Stimulated activated CD8-positive, alpha-beta memory T cell treated with anti-CD3 and anti-CD28 coated beads, Interleukin-4, amount 100 ng/mL, for 1 hour (primary cell): Measurements from ENCODE around the gene PKDCC.

Experiments used
- DNase-seq, 2 donors: peaks; one replicate each; pipeline ENCODE4 v3.0.0-alpha.2; 2020; ENCODE audit warnings: low read depth in 2 of 2, low spot score in 1 of 2

The PKDCC gene, protein sequence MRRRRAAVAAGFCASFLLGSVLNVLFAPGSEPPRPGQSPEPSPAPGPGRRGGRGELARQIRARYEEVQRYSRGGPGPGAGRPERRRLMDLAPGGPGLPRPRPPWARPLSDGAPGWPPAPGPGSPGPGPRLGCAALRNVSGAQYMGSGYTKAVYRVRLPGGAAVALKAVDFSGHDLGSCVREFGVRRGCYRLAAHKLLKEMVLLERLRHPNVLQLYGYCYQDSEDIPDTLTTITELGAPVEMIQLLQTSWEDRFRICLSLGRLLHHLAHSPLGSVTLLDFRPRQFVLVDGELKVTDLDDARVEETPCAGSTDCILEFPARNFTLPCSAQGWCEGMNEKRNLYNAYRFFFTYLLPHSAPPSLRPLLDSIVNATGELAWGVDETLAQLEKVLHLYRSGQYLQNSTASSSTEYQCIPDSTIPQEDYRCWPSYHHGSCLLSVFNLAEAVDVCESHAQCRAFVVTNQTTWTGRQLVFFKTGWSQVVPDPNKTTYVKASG

DNA sequence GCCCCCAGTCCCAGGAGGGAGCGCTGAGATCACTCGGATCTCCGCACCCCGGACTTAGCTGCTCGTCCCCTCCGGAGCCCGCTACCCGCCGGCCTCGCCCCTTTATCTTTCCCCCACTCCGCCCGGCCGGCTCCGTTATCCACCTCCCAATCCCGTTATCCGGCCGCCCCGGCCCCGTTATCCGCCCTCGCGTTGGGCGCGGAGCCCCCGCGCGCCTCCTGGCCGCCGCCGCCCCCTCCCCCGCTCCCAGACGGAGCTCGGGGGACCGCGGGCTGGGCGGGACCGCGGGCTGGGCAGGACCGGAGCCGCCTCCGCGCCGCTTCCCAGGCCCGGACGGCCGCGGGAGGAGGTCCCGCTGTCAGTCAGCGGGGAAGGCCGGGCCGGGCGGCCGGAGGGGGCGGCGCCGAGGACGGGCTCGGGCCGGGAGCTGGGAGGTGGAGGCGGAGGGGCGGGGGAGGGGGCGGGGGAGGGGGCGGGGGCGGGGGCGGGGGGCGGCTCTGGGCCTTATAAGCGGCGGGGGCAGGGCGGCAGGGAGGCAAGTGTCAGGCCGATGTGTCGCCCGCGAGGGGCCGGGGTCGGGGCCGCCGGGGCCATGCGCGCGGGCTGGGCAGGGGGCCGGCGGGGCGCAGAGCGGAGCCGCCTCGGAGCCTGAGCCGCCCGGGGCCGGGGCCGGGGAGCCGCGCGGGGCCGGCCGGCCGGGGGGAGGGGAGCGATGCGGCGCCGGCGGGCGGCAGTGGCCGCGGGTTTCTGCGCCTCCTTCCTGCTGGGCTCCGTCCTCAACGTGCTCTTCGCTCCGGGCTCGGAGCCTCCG is at the start of gene PKDCC:
TSS of gene PKDCC (plus strand) at position 534 of the 811 bp plus-strand sequence. CDS start at position 713, 179 bp downstream.
- DNase-seq: no peak

DNA sequence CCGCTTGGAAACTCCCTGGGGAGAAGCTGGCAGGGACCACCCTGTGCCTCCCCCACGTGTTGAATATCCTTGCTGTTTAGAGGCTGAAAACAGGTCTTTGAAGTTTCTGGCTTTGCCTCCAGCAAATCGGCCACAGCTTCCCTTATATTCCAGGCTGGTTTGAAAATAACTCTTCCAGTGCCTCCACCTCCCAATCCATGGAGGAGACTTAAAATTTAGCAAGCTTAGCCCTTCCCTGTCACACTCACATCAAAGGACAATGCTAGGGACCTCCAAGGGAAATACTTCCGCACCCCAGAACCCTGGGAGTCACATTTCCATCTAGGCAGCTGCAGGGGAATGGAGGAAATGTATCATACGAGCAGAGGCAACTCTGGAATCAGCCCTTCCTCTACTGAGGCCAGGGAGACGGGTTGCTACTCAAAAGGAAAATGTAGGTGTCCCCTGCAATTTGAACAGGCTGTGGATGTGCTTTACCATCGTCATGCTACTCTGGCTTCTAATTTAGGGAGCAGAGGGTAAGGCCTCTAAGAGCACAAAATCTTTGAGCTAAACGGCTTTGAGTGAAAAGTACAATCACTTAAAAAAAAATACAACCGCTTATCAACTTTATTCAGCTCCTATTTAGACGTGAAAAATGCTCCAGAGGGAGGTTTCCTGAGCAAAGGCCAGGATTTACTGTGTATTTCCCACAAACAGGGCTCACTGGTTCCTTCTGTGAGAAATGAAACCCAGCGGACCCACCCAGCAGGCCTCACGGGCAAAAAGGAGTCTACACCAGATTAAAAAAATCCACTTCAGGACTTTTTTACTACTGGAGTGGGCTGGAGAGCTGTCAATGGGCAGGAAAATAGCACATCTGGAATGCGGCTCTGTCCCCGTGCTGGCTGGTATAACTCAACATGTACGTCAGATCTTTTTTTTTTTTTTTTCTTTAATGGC is 49.4 kb upstream of the PKDCC start:
- DNase-seq: no peak

DNA sequence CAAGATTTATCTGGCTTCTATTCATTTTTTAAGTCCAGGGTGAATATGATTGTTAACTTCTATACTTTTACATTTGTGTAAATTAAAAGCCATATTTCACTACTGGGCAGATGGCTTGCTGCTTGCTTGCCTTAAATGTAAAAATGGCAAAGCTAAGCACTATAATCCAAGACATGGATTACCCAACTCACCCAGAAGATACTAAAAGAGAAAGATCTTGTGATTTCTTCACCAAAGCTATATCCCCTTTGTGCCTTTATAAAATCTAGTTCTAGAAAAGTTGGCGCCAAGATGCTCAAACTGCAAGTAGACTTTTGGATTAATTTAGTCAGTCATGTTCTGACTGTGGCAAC is 48.7 kb upstream of the PKDCC start:
- DNase-seq: no peak

GRCh38 chr2:41999592-42000281 is 48.1 kb upstream of the PKDCC start:
- no peak for DNase-seq

DNA sequence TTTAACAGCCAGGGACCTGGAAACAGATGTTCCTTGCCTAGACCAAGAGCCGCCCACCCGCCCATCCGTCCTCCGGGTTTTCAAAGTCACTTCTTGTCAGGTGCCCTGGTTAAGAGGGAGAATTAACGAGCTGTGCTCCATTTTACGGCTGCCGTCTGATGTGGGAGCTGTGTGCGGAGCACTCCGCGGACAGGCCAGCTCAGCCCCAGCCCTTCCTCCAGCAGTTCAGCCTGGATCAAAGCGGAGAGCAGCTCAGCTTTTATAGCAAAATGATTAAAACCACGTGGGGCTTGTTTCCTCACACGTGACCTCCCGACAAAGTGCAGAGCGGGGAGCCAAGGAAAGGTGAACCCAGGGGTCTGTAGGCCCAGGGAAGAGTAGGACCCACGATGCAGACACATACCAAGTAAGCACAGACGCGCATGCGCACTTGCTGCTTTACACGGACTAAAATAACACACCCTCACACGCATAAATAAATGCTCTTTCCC is 46.1 kb upstream of the PKDCC start:
- DNase-seq: no peak

- no peak for DNase-seq
Measured at GRCh38 chr2:42007551-42007950, 40.3 kb upstream of the PKDCC start.

DNA sequence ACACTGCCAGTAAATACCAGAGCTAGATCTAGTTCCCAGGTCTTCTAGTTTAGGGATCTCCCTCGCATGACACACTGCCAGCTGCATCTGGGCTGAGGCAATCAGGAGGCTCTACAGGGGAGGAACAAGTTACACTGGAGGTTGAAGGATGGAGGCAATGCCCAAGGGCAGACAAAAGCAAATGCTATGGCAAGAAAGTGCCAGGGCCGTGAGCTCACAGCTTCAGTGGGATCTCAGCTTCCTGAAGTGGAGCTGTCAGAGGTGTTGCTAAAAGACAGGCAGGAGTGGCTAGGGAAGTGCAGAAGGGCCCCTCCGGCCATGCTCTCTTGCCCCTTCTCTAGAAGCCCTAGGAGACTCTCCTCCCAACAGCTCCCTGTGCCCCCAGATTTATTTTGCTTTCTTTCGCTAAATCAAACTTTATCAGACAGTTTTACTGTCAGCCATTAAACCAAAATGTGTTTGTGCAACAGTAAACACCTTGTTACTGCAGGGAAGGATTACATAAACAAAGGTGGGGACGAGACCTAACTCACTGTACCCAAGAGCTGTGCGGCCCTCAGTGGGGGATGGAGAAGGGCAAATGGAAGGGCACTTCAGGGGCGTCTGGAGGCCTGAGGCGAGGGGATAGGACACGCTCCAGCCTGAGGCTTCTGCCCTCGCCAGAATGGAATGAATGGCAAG is 39.4 kb upstream of the PKDCC start:
- DNase-seq: no peak

GRCh38 chr2:42009657-42010580 is 37.9 kb upstream of the PKDCC start:
- DNase-seq: no peak

- no peak for DNase-seq
Measured at GRCh38 chr2:42010743-42011298, 37.0 kb upstream of the PKDCC start.

DNA sequence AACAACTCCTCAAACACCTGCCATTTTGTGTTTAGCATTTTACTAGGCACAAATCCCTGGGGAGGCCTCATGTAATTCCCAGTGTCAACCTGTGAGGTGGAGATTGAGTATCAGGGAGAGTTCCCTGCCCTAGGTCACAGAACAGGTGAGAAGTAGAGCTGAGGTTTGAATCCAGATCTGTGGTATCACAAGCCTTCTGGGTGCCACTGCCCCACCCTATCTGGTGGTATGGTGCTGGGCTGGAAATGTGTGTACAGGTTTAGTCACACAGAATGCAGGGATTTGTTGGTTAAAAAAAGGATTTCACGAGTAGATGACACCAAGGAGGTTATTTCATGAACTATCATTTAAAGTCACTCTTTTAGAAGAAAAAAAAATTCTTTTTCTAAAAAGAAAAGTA is 35.7 kb upstream of the PKDCC start:
- DNase-seq: no peak

GRCh38 chr2:42012651-42013050 is 35.2 kb upstream of the PKDCC start:
- DNase-seq: no peak

DNA sequence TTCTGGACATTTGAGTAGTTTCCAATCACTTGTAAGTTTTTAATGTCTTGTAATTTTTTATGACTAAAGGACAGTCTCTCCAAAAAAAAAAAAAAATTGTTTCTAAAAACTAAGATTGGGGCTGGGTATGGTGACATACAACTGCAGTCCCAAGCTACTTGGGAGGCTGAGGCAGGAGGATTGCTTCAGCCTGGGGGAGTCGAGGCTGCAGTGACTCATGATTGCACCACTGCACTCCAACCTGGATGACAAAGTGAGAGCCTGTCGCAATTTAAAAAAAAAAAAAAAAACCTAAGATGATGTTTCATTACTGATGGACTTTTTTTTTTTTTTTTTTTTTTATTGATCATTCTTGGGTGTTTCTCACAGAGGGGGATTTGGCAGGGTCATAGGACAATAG is 34.4 kb upstream of the PKDCC start:
- DNase-seq: no peak

DNA sequence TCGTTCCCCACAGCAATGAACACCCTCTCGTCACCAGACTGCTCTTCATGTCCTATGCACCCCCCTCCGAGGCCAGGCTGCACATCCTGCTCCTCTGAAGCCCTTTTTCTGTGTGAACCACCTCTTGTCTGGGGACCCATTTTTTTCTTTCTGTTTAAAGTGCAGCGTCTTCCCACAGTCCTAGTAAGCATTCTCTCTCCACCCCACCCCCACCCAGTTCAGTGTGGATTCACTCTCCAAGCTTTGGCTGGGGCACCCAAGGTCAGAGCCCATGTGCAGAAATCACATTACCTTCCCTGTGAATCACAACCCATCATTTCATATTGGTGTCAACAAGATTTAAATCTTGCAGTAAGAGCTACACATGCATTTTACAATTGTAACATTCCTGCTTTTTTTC is 26.4 kb upstream of the PKDCC start:
- no peak for DNase-seq

DNA sequence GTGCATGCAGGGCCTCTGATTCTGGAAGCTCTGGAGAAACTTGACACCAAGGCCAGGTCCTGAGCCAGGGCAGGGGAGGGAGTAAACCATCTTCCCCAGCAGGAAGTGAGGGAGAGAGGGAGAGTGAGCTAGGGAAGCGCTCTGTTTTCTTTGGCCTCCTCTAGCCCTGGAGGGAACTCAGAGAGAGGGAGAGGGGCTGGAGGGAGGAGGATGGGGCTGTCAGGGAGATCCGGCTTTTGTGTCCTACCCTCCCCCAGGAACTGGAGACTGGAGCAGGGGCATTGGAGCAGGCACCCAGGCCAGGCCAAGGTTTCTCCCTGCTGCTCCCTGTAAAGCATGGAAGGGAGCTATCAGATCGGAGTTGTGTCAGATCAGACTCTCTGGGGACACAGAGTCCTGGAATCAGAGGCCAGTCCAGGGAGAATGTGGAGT is 22.7 kb upstream of the PKDCC start:
- no peak for DNase-seq

- DNase-seq: no peak
Measured at GRCh38 chr2:42026272-42026671, 21.5 kb upstream of the PKDCC start.

GRCh38 chr2:42028571-42029148 is 19.2 kb upstream of the PKDCC start:
- no peak for DNase-seq

GRCh38 chr2:42029171-42029570 is 18.6 kb upstream of the PKDCC start:
- no peak for DNase-seq

DNA sequence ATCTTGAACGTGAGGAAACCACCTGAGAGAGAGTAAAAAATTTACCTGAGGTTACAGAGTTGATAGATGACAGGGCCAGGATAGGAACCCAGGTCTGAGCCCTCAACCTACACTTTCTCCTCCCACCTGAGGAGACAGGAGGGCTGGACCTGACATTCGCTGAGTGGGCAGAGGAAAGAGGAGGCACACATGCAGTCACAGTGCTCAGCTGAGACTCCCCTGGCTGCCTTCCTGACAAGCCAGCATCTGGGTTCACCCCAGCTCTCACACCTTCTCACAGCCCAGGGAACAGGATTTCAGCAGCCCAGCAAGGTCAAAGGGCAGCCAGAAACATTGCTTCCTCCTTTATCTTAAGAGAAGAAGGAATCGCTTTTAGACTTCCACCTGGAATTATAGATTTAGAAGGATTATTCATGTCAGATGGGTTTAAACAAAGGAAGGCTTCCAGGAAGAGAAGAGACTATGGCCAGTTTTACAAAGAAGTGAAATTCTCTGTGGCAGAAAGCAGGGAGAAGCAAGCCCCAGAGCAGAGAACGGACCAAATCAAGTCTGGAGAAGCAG is 18.1 kb upstream of the PKDCC start:
- no peak for DNase-seq
